ENCODE measurements around the gene ECSCR. TPM values are rescaled to one million over a fixed set of nuclear protein-coding genes. Genes with fewer than 3 reads are reported as not detected.
A peak's percentile ranks its signal among the peaks of the same experiment; 100 is the strongest.
"Not testable (repeated sequence)": the region's sequence is repeated elsewhere in the genome, so short reads cannot be mapped to it uniquely, and the experiment has no call there.

The ECSCR gene
- total RNA-seq, 1 experiment from 2014 or later: 0.53 TPM

- Histone ChIP-seq H3K27ac (no peak overlapping the region), H3K4me3 (no peak overlapping the region), H3K27me3 (replicated peaks) (no peaks in the 10 kb centered on the region), H3K4me1 (replicated peaks) (peaks cover 25% of the 10 kb centered on the region), H3K9me3 (replicated peaks) (no peaks in the 10 kb centered on the region), H3K36me3 (no peaks in the 10 kb centered on the region)
- DNase-seq (ENCODE audit: low read depth in 1 of 2, low spot score in 2 of 2): no peak
These were observed 15.4 kb downstream of the ECSCR start for GRCh38 chr5:139446956-139447779.

GRCh38 chr5:139445325-139446170, 17.0 kb downstream of the ECSCR start:
- no peak for DNase-seq (ENCODE audit: low read depth in 1 of 2, low spot score in 2 of 2)
- no peak overlapping the region for H3K27ac ChIP-seq
- H3K4me1 ChIP-seq (replicated peaks): peaks cover 25% of the 10 kb centered on the region
- no peaks in the 10 kb centered on the region for H3K9me3 ChIP-seq (replicated peaks)
- H3K4me3 ChIP-seq: no peak overlapping the region
- no peaks in the 10 kb centered on the region for H3K27me3 ChIP-seq (replicated peaks)
- no peaks in the 10 kb centered on the region for H3K36me3 ChIP-seq

DNA sequence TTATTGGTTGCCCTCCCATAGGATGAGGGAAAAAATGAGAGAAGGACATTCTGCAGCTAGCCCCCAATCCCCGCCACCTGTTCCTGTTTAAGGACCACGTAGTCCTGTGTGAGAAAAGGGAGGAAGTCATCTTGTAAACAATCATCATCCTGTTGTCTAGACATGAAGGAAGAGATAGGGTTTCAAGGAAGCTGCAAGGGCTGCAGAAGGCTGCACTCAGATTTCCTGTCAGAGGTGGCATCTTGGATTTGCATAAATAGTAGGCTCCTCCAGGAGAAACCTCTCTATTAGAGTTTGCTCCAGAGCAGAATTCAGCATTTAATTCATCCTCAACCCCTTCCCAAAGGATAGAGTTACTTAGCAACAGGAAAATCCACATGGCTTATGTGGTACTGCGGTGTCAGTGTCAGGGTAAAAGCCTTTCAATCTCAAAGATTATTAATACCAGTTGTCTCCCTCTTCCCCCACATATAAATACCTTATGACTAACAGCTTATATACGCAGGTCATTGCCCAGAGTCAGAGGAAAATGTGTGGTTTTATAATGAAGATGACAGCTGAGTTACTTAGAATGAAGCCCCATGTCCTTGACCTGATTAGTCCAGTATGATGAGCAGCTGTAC, 18.6 kb downstream of the ECSCR start:
- H3K27me3 ChIP-seq (replicated peaks): no peaks in the 10 kb centered on the region
- H3K9me3 ChIP-seq (replicated peaks): no peaks in the 10 kb centered on the region
- no peak overlapping the region for H3K4me3 ChIP-seq
- peaks cover 34% of the 10 kb centered on the region for H3K4me1 ChIP-seq (replicated peaks)
- DNase-seq (ENCODE audit: low read depth in 1 of 2, low spot score in 2 of 2): peak in 1 of 2 experiments; percentile 62
- no peaks in the 10 kb centered on the region for H3K36me3 ChIP-seq
- 0 out of 2 replicates have a peak overlapping the region, but pooled peaks have one; percentile 2 for H3K27ac ChIP-seq

DNA sequence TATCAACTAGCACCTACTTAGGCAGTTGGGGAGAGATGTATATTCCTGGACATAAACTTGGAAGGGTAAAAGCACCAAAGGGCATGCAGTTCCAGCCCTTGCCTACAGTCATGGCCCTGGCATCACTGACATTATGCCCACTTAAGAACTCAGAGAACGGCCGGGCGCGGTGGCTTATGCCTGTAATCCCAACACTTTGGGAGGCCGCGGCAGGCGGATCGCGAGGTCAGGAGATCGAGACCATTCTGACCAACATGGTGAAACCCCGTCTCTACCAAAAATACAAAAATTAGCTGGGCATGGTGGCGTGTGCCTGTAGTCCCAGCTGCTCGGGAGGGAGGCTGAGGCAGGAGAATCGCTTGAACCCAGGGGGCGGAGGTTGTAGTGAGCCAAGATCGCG, 22.1 kb downstream of the ECSCR start:
- H3K36me3 ChIP-seq; H3K27me3 ChIP-seq (replicated peaks); H3K27ac ChIP-seq; H3K9me3 ChIP-seq (replicated peaks); DNase-seq (ENCODE audit: low read depth in 1 of 2, low spot score in 2 of 2); H3K4me3 ChIP-seq: not testable (repeated sequence)
- H3K4me1 ChIP-seq (replicated peaks): peaks cover 29% of the 10 kb centered on the region

DNA sequence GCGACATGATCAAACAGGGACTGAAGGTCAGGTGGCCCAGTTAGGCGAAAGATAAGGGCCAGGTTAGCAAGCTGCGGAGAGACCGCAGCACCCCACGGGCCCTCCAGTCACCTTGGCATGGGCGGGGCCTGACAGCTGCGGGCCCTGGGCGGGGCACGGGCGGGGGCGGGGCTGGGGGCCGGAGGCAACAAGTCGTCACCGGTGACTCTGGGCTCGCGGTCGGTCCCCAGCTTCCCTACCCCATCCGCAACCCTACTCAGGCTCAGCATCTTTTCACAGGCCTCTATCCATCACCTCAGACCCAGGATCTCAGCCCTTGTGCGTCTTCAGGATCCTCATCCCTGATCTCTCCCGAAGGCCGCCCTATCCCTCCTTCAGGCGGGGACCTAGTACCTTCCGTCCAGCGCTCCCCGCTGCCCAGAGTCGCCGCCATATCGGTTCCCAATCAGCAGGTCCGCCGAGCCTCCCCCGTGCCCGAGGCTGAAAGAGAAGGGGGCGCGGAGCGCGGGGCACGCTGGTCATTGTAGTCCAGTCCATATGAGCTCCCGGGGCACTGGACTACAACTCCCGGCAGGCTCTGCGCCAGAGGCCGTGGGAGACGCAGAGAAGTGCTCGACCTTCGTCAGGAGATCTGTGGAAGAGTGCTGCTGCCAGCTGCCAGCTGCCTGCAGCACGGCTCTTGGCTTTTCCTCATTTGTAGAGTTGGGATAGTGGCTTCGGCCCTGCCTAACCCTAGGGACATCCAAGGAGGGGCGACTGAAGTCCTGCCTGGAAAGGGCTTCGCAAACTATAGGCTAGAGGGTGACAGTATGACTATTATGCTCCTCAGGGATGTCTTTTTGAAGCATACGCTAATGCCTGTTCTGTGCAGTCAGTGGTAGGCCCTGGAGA, 23.3 kb downstream of the ECSCR start, which contains the start of gene DNAJC18:
TSS of gene DNAJC18 (minus strand) at position 513 of the 891 bp plus-strand sequence. CDS start at position 433, 80 bp downstream.
- no peaks in the 10 kb centered on the region; the same call in none of the 2 replicates for H3K36me3 ChIP-seq
- H3K4me3 ChIP-seq: peak within 1 kb of the TSS; percentile 77
- DNase-seq (ENCODE audit: low read depth in 1 of 2, low spot score in 2 of 2): peak; percentile 89 to 97
- no peaks in the 10 kb centered on the region for H3K27me3 ChIP-seq (replicated peaks)
- no peaks in the 10 kb centered on the region for H3K9me3 ChIP-seq (replicated peaks)
- peaks cover 23% of the 10 kb centered on the region for H3K4me1 ChIP-seq (replicated peaks)
- H3K27ac ChIP-seq: peak within 1 kb of the TSS; percentile 85

DNA sequence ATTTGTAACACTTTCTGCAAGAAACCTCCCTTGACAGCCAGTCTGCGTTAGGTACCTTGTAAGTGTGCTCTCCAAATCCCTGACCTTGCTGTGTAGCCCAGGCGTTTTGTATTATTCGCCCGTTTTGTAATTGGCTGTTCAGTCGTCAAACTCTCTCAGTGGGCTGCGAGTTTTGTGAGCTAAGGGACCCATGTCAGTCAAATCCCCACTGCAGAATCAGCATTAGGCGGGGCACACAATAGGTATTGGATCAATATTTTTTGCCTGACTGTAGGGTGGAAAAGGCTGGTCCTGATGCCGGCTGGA, 23.9 kb downstream of the ECSCR start:
- Histone ChIP-seq H3K27me3 (replicated peaks) (no peaks in the 10 kb centered on the region), H3K9me3 (replicated peaks) (no peaks in the 10 kb centered on the region), H3K36me3 (no peaks in the 10 kb centered on the region; the same call in none of the 2 replicates), H3K4me1 (replicated peaks) (peaks cover 17% of the 10 kb centered on the region), H3K4me3 (peak overlapping the region; percentile 77), H3K27ac (no peak overlapping the region)
- no peak for DNase-seq (ENCODE audit: low read depth in 1 of 2, low spot score in 2 of 2)

- Histone ChIP-seq H3K4me3 (no peak overlapping the region), H3K9me3 (replicated peaks) (no peaks in the 10 kb centered on the region), H3K27ac (no peak overlapping the region), H3K36me3 (no peaks in the 10 kb centered on the region; the same call in none of the 2 replicates), H3K27me3 (replicated peaks) (no peaks in the 10 kb centered on the region), H3K4me1 (replicated peaks) (peaks cover 14% of the 10 kb centered on the region)
- DNase-seq (ENCODE audit: low read depth in 1 of 2, low spot score in 2 of 2): no peak
These were observed 26.9 kb downstream of the ECSCR start for GRCh38 chr5:139435676-139436075.

DNA sequence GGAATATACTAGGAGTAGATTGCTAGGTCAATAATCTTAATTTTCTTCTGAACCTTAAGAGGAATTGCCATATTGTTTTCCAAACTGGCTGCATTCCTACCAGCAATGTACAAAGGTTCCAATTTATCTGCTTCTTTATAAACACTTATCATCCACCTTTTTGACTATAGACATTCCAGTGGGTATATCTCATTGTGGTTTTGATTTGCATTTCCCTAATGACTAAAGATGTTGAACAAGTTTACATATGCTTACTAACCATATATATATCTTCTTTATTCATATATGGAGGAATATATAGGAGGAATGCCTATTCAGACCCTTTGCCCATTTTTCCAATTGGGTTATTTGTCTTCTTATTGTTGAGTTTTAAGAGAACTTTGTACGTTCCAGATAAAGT, 30.8 kb downstream of the ECSCR start:
- no peaks in the 10 kb centered on the region for H3K27me3 ChIP-seq (replicated peaks)
- H3K36me3 ChIP-seq: peaks cover 3% of the 10 kb centered on the region
- H3K4me1 ChIP-seq (replicated peaks): no peaks in the 10 kb centered on the region
- no peaks in the 10 kb centered on the region for H3K9me3 ChIP-seq (replicated peaks)
- H3K4me3 ChIP-seq: no peak overlapping the region
- DNase-seq (ENCODE audit: low read depth in 1 of 2, low spot score in 2 of 2): no peak
- H3K27ac ChIP-seq: no peak overlapping the region

- H3K36me3 ChIP-seq: peaks cover 6% of the 10 kb centered on the region; the same call in 1 of the 2 replicates
- no peaks in the 10 kb centered on the region for H3K4me1 ChIP-seq (replicated peaks)
- H3K9me3 ChIP-seq (replicated peaks): no peaks in the 10 kb centered on the region
- DNase-seq (ENCODE audit: low read depth in 1 of 2, low spot score in 2 of 2): no peak
- no peak overlapping the region for H3K4me3 ChIP-seq
- H3K27me3 ChIP-seq (replicated peaks): no peaks in the 10 kb centered on the region
- H3K27ac ChIP-seq: no peak overlapping the region
These were observed 32.5 kb downstream of the ECSCR start for GRCh38 chr5:139430015-139430414.

- H3K27ac ChIP-seq: no peak overlapping the region
- H3K36me3 ChIP-seq: peaks cover 6% of the 10 kb centered on the region; the same call in 1 of the 2 replicates
- no peaks in the 10 kb centered on the region for H3K9me3 ChIP-seq (replicated peaks)
- no peak for DNase-seq (ENCODE audit: low read depth in 1 of 2, low spot score in 2 of 2)
- no peak overlapping the region for H3K4me3 ChIP-seq
- no peaks in the 10 kb centered on the region for H3K27me3 ChIP-seq (replicated peaks)
- H3K4me1 ChIP-seq (replicated peaks): no peaks in the 10 kb centered on the region
These were observed 36.2 kb downstream of the ECSCR start for GRCh38 chr5:139426203-139426885.

- no peak overlapping the region for H3K27ac ChIP-seq
- no peaks in the 10 kb centered on the region for H3K27me3 ChIP-seq (replicated peaks)
- H3K36me3 ChIP-seq: peaks cover 8% of the 10 kb centered on the region
- H3K4me1 ChIP-seq (replicated peaks): no peaks in the 10 kb centered on the region
- H3K9me3 ChIP-seq (replicated peaks): no peaks in the 10 kb centered on the region
- no peak overlapping the region for H3K4me3 ChIP-seq
- no peak for DNase-seq (ENCODE audit: low read depth in 1 of 2, low spot score in 2 of 2)
These were observed 37.0 kb downstream of the ECSCR start for GRCh38 chr5:139425497-139425896.

DNA sequence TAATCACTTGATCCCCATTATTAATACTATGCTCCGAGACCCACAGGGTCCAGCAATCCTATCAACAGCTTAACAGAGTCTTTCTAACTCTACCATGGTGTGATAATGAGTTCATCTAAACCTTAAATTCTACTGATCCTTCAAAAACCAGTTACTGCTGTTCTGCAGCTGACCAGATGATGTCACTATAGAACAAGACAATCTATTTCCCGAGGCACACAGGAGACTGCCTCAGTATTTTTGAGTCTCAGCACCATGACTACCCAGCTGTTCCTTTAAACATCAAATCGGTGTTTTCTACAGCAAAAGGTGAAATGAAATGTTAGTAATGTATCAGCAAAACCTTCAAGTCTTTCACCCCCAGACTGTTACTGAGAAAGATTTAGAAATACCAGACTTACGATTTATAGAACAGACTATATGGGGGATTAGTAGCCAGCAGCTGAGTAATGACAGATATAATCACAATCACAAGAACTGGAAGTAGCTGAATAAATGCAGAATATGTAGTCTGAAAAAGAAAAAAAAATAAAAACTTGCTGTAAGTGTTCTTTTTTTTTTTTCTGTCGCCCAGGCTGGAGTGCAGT, 40.1 kb downstream of the ECSCR start:
- Histone ChIP-seq H3K36me3 (peaks cover 18% of the 10 kb centered on the region), H3K4me1 (replicated peaks) (no peaks in the 10 kb centered on the region), H3K27me3 (replicated peaks) (no peaks in the 10 kb centered on the region), H3K27ac (no peak overlapping the region), H3K4me3 (no peak overlapping the region), H3K9me3 (replicated peaks) (no peaks in the 10 kb centered on the region)
- peak; percentile 59 to 69 for DNase-seq (ENCODE audit: low read depth in 1 of 2, low spot score in 2 of 2)
